NCI-H128 (cell line): ENCODE data around the gene PPME1.

Experiments
- DNase-seq: peaks from one replicate; lab custom pipeline; 2025; ENCODE audit not compliant: unreplicated experiment; lab: John Stamatoyannopoulos, UW

PPME1 gene

GRCh38 chr11:74278721-74279161 lies 107.7 kb downstream of the PPME1 start:
- no peak for DNase-seq

- no peak for DNase-seq
Measured at GRCh38 chr11:74279256-74279655, 108.2 kb downstream of the PPME1 start.

- no peak for DNase-seq
Measured at GRCh38 chr11:74280494-74280893, 109.4 kb downstream of the PPME1 start.

- DNase-seq: no peak
Measured at GRCh38 chr11:74282421-74282820, 111.3 kb downstream of the PPME1 start.

- DNase-seq: no peak
Measured at GRCh38 chr11:74282914-74283371, 111.9 kb downstream of the PPME1 start.

GRCh38 chr11:74283580-74284180 lies 112.6 kb downstream of the PPME1 start:
- no peak for DNase-seq

GRCh38 chr11:74284466-74284865 lies 113.4 kb downstream of the PPME1 start:
- DNase-seq: no peak

- DNase-seq: no peak
Measured at GRCh38 chr11:74288161-74288560, 117.1 kb downstream of the PPME1 start.

GRCh38 chr11:74288911-74289310 lies 117.8 kb downstream of the PPME1 start:
- no peak for DNase-seq

GRCh38 chr11:74297484-74297883 lies 126.4 kb downstream of the PPME1 start:
- DNase-seq: no peak

GRCh38 chr11:74299015-74299414 lies 127.9 kb downstream of the PPME1 start:
- DNase-seq: no peak
